Dendritic cell treated with granulocyte-macrophage colony-stimulating factor and Interleukin-4, amounts not matched to agents 40 ng/mL and 50 ng/mL, for 4 days (primary cell): ENCODE data around the gene FAM110D.

ENCODE experiments used
- H3K27ac Mint-ChIP-seq: one replicate; pipeline ENCODE4 v1.8.0; 2022; ENCODE audit warnings: mild to moderate bottlenecking, mixed read lengths
- H3K27me3 Mint-ChIP-seq: one replicate; pipeline ENCODE4 v1.8.0; 2022; ENCODE audit warnings: mild to moderate bottlenecking, mixed read lengths
- H3K36me3 Mint-ChIP-seq: one replicate; pipeline ENCODE4 v1.8.0; 2022; ENCODE audit warnings: low read depth, mixed read lengths
- H3K4me1 Mint-ChIP-seq: one replicate; pipeline ENCODE4 v1.8.0; 2022; ENCODE audit warnings: low read depth, mixed read lengths
- H3K4me3 Mint-ChIP-seq: one replicate; pipeline ENCODE4 v1.8.0; 2022; ENCODE audit warnings: mild to moderate bottlenecking, moderate library complexity, mixed read lengths
- H3K9me3 Mint-ChIP-seq: one replicate; pipeline ENCODE4 v1.8.0; 2022; ENCODE audit warnings: mixed read lengths
- intact Hi-C: fragments of 100-400 bp; cut with micrococcal nuclease; formaldehyde crosslinking; loops from one replicate; pipeline ENCODE4 v1.15.0; 2022

Gene FAM110D

GRCh38 chr1:26177182-26177684 is 18.4 kb downstream of the FAM110D start, which contains the start of gene CNKSR1:
TSS of gene CNKSR1 (plus strand) at chr1:26177491. CDS start at chr1:26177548, 57 bp downstream.
- peaks cover 5% of the 10 kb centered on the region for H3K4me1 Mint-ChIP-seq
- H3K36me3 Mint-ChIP-seq, result no peaks in the 10 kb centered on the region
- no peaks in the 10 kb centered on the region for H3K9me3 Mint-ChIP-seq
- no peak within 1 kb of the TSS for H3K27ac Mint-ChIP-seq
- no peak within 1 kb of the TSS for H3K4me3 Mint-ChIP-seq
- intact Hi-C loops, result loop anchor here (10.0 kb wide), 1 partner anchor 208 kb away; no protein-coding TSS in a partner anchor
- no peaks in the 10 kb centered on the region for H3K27me3 Mint-ChIP-seq

GRCh38 chr1:26180010-26180506 is 21.2 kb downstream of the FAM110D start:
- H3K4me3 Mint-ChIP-seq, result no peak overlapping the region
- intact Hi-C loops, result no loop called here
- peaks cover 5% of the 10 kb centered on the region for H3K4me1 Mint-ChIP-seq
- no peaks in the 10 kb centered on the region for H3K27me3 Mint-ChIP-seq
- H3K27ac Mint-ChIP-seq, result no peak overlapping the region
- H3K36me3 Mint-ChIP-seq, result no peaks in the 10 kb centered on the region
- no peaks in the 10 kb centered on the region for H3K9me3 Mint-ChIP-seq

GRCh38 chr1:26181586-26182382 is 22.9 kb downstream of the FAM110D start:
- H3K27ac Mint-ChIP-seq, result no peak overlapping the region
- H3K27me3 Mint-ChIP-seq, result no peaks in the 10 kb centered on the region
- peaks cover 5% of the 10 kb centered on the region for H3K4me1 Mint-ChIP-seq
- no peaks in the 10 kb centered on the region for H3K36me3 Mint-ChIP-seq
- intact Hi-C loops, result no loop called here
- H3K4me3 Mint-ChIP-seq, result no peak overlapping the region
- no peaks in the 10 kb centered on the region for H3K9me3 Mint-ChIP-seq

GRCh38 chr1:26182383-26182696 is 23.5 kb downstream of the FAM110D start:
- intact Hi-C loops, result no loop called here
- Mint-ChIP-seq H3K9me3 (no peaks in the 10 kb centered on the region), H3K27me3 (no peaks in the 10 kb centered on the region), H3K4me1 (peaks cover 5% of the 10 kb centered on the region), H3K36me3 (no peaks in the 10 kb centered on the region), H3K27ac (no peak overlapping the region), H3K4me3 (no peak overlapping the region)

DNA sequence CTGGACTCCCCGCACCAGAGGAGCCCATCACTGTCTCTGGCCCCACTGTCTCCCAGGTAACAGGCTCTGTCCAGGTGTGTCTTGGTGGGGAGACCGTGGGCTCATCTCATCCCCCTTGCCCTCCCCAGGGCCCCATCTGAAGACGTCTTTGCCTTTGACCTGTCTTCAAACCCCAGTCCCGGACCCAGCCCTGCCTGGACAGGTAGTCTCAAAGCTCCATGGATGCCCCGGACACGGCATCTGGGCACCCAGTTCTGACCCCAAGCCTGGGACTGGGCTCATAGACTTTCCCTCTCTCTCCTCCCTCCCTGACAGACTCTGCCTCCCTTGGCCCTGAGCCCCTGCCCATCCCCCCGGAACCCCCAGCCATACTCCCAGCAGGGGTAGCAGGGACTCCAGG is 25.2 kb downstream of the FAM110D start:
- no peaks in the 10 kb centered on the region for H3K36me3 Mint-ChIP-seq
- peaks cover 3% of the 10 kb centered on the region for H3K4me1 Mint-ChIP-seq
- H3K27ac Mint-ChIP-seq, result no peak overlapping the region
- intact Hi-C loops, result no loop called here
- H3K27me3 Mint-ChIP-seq, result no peaks in the 10 kb centered on the region
- no peaks in the 10 kb centered on the region for H3K9me3 Mint-ChIP-seq
- no peak overlapping the region for H3K4me3 Mint-ChIP-seq

DNA sequence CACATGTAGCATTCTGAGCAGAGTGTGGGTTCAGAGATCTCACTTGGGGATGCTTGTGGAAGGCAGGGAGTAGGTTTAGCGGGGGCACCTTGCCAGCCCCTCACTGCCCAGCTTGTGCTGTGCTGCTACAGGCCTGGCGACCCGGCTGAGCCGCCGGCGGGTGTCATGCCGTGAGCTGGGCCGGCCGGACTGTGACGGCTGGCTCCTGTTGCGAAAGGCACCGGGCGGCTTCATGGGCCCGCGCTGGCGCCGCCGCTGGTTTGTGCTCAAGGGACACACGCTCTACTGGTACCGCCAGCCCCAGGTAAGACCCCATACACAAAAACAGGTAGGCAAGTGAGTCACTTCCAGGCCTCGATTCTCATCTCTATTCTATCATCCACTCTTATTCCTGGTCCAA is 26.0 kb downstream of the FAM110D start:
- intact Hi-C loops, result no loop called here
- no peaks in the 10 kb centered on the region for H3K9me3 Mint-ChIP-seq
- no peak overlapping the region for H3K27ac Mint-ChIP-seq

GRCh38 chr1:26187882-26188281 is 29.0 kb downstream of the FAM110D start:
- Mint-ChIP-seq H3K9me3 (no peaks in the 10 kb centered on the region), H3K27me3 (peaks cover 6% of the 10 kb centered on the region), H3K4me1 (no peaks in the 10 kb centered on the region), H3K27ac (no peak overlapping the region), H3K4me3 (no peak overlapping the region), H3K36me3 (no peaks in the 10 kb centered on the region)
- intact Hi-C loops, result no loop called here

More for the DNA sequence above, 26.0 kb downstream of the FAM110D start:
- H3K36me3 Mint-ChIP-seq, result no peaks in the 10 kb centered on the region
- no peaks in the 10 kb centered on the region for H3K27me3 Mint-ChIP-seq
- H3K4me1 Mint-ChIP-seq, result no peaks in the 10 kb centered on the region
- no peak overlapping the region for H3K4me3 Mint-ChIP-seq

- no peaks in the 10 kb centered on the region for H3K4me1 Mint-ChIP-seq
- H3K9me3 Mint-ChIP-seq, result no peaks in the 10 kb centered on the region
Observed at GRCh38 chr1:26188477-26188876, 29.6 kb downstream of the FAM110D start.

DNA sequence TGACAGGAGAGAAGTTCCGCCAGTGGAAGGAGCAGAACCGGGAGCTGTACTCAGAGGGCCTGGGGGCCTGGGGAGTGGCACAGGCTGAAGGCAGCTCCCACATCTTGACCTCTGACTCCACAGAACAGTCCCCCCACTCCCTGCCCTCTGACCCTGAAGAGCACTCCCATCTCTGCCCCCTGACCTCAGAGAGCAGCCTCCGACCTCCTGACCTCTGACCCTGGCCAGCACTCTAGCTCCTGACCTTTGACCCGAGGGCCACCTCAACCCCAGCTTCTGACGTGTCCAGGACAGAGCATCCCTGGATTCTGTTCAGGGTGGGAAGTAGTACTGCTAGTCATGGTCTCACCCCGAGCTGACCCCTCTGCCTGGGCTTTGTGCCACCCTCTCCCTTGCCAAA is 30.5 kb downstream of the FAM110D start:
- Mint-ChIP-seq H3K27me3 (peaks cover 7% of the 10 kb centered on the region), H3K4me3 (no peak overlapping the region), H3K36me3 (no peaks in the 10 kb centered on the region), H3K9me3 (no peaks in the 10 kb centered on the region), H3K27ac (peak overlapping the region; percentile 50), H3K4me1 (no peaks in the 10 kb centered on the region)
- intact Hi-C loops, result no loop called here

More at GRCh38 chr1:26188477-26188876, 29.6 kb downstream of the FAM110D start:
- intact Hi-C loops, result no loop called here
- Mint-ChIP-seq H3K27me3 (peaks cover 6% of the 10 kb centered on the region), H3K27ac (no peak overlapping the region), H3K36me3 (no peaks in the 10 kb centered on the region), H3K4me3 (no peak overlapping the region)

- no peaks in the 10 kb centered on the region for H3K9me3 Mint-ChIP-seq
- no peaks in the 10 kb centered on the region for H3K36me3 Mint-ChIP-seq
- intact Hi-C loops, result no loop called here
- no peaks in the 10 kb centered on the region for H3K4me1 Mint-ChIP-seq
- H3K27me3 Mint-ChIP-seq, result peaks cover 8% of the 10 kb centered on the region
- peak overlapping the region; percentile 50 for H3K27ac Mint-ChIP-seq
- H3K4me3 Mint-ChIP-seq, result no peak overlapping the region
Observed at GRCh38 chr1:26189751-26190275, 30.9 kb downstream of the FAM110D start.

GRCh38 chr1:26190373-26190987 is 31.6 kb downstream of the FAM110D start, which contains the start of gene CATSPER4:
TSS of gene CATSPER4 (plus strand) at chr1:26190602. CDS start at chr1:26190628, 26 bp downstream.
- Mint-ChIP-seq H3K9me3 (no peaks in the 10 kb centered on the region), H3K4me3 (no peak within 1 kb of the TSS)
- intact Hi-C loops, result no loop called here

DNA sequence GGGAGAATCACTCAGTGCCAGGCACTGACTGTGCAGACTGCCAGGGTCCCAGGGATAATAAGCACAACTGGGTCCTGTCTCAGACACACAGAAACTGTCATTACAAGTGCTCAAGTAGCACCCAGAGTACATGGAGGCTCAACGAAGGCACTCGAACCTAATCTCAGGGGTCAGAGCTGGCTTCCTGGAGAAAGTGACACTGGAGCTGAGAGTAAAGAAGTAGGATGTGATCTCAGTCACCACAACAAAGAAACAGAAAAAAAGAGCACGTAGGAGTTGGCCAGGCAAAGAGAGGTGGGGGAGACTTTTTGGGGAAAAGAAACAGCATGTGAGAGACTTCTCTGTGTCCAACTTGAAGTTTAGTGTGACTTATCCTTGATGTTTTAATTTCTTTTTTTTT is 32.9 kb downstream of the FAM110D start:
- Mint-ChIP-seq H3K4me1 (no peaks in the 10 kb centered on the region), H3K27me3 (peaks cover 10% of the 10 kb centered on the region), H3K27ac (no peak overlapping the region), H3K9me3 (no peaks in the 10 kb centered on the region), H3K36me3 (no peaks in the 10 kb centered on the region), H3K4me3 (no peak overlapping the region)
- intact Hi-C loops, result no loop called here

More at GRCh38 chr1:26190373-26190987, 31.6 kb downstream of the FAM110D start, which contains the start of gene CATSPER4:
- no peaks in the 10 kb centered on the region for H3K4me1 Mint-ChIP-seq
- peaks cover 9% of the 10 kb centered on the region for H3K27me3 Mint-ChIP-seq
- H3K27ac Mint-ChIP-seq, result peak within 1 kb of the TSS; percentile 50
- H3K36me3 Mint-ChIP-seq, result no peaks in the 10 kb centered on the region

- Mint-ChIP-seq H3K9me3 (no peaks in the 10 kb centered on the region), H3K36me3 (no peaks in the 10 kb centered on the region), H3K4me1 (peaks cover 3% of the 10 kb centered on the region), H3K27ac (no peak overlapping the region), H3K4me3 (no peak overlapping the region), H3K27me3 (peaks cover 17% of the 10 kb centered on the region)
- intact Hi-C loops, result no loop called here
Observed at GRCh38 chr1:26195805-26196204, 36.9 kb downstream of the FAM110D start.

- Mint-ChIP-seq H3K27ac (no peak overlapping the region), H3K4me3 (no peak overlapping the region), H3K9me3 (no peaks in the 10 kb centered on the region), H3K36me3 (no peaks in the 10 kb centered on the region), H3K4me1 (peaks cover 18% of the 10 kb centered on the region), H3K27me3 (peaks cover 19% of the 10 kb centered on the region)
- intact Hi-C loops, result no loop called here
Observed at GRCh38 chr1:26197301-26197700, 38.4 kb downstream of the FAM110D start.
